Right cardiac atrium (tissue), 5 donors: ENCODE data around the gene TNNC1. TPM values are rescaled to one million over a fixed set of nuclear protein-coding genes. Genes with fewer than 3 reads are reported as not detected.

Experiments
- ATAC-seq, 2 donors: fragments of 200-7000 bp; cut with Tn5 transposase; one replicate each; pipeline versions ENCODE4 v1.8.0 to v1.9.1; 2020; ENCODE audit warnings: moderate library complexity in 2 of 2, mild to moderate bottlenecking in 1 of 2
- DNase-seq, 3 donors: peaks; one replicate each; pipeline ENCODE4 v3.0.0-alpha.2; 2020
- H3K27ac ChIP-seq: one replicate; pipeline ENCODE4 v1.5.1; 2013; ENCODE audit warnings: mild to moderate bottlenecking, low read length, control low read depth, moderate library complexity
- H3K27me3 ChIP-seq: one replicate; pipeline ENCODE4 v1.6.1; 2013; ENCODE audit not compliant: control insufficient read depth, insufficient read depth
- H3K4me1 ChIP-seq: one replicate; pipeline ENCODE4 v1.6.1; 2013; ENCODE audit warnings: low read length; ENCODE audit not compliant: control insufficient read depth, insufficient read depth
- H3K4me3 ChIP-seq: one replicate; pipeline ENCODE4 v1.5.1; 2013; ENCODE audit warnings: low read length, control low read depth
- H3K9me3 ChIP-seq: one replicate; pipeline ENCODE4 v1.6.1; 2013; ENCODE audit warnings: low read length; ENCODE audit not compliant: control insufficient read depth
- WGBS: extraction: QIAGEN DNeasy Blood & Tissue Kit; methylation state at CpG from one replicate; pipeline ENCODE4 v1.1.7; 2013; 5-methylcytosine and 5-hydroxymethylcytosine counted together
- intact Hi-C, 4 donors: fragments of 100-400 bp; cut with DNase I; formaldehyde crosslinking; loops; one replicate each; pipeline versions ENCODE4 v1.11.0 to v1.14.0; 2022 to 2023
- polyA plus RNA-seq: library from polyadenylated mRNA; stranded (reverse); fragments of 200-250 nt; gene quantifications from one replicate; pipeline ENCODE4 v1.2.3, GENCODE V29; 2013
- total RNA-seq, 4 donors: library from RNA; stranded (reverse); fragmentation: NEBNext Ultra II Directional; extraction: Animal tissue kit (Norgen Biotek cat#: 25700); gene quantifications; one replicate each; pipeline ENCODE4 v1.2.1, GENCODE V29; 2021
- donor health status: healthy with polysubstance abuse.
- donor health status: DM: no; HTN: yes; CAD: no.
- donor health status: DM: no; HTN: no; CAD: no.
- donor health status: DM: no; HTN: yes; CAD: no; lungs with severe emphysema.
- donor health status: DM: yes; HTN: yes; CAD: no.

Gene TNNC1
- total and polyA plus RNA-seq, 5 donors: 2,349 to 6,305 (median 3,111) TPM

GRCh38 chr3:52492059-52492458 lies 38.2 kb upstream of the TNNC1 start:
- Histone ChIP-seq H3K4me3 (no peak overlapping the region), H3K4me1 (peaks cover 7% of the 10 kb centered on the region), H3K27me3 (no peaks in the 10 kb centered on the region), H3K9me3 (no peaks in the 10 kb centered on the region), H3K27ac (no peak overlapping the region)
- 92% methylated on average over 21 of the region's 21 CpGs for WGBS
- intact Hi-C loops: no loop called here
- DNase-seq (no peak), ATAC-seq (no peak)

DNA sequence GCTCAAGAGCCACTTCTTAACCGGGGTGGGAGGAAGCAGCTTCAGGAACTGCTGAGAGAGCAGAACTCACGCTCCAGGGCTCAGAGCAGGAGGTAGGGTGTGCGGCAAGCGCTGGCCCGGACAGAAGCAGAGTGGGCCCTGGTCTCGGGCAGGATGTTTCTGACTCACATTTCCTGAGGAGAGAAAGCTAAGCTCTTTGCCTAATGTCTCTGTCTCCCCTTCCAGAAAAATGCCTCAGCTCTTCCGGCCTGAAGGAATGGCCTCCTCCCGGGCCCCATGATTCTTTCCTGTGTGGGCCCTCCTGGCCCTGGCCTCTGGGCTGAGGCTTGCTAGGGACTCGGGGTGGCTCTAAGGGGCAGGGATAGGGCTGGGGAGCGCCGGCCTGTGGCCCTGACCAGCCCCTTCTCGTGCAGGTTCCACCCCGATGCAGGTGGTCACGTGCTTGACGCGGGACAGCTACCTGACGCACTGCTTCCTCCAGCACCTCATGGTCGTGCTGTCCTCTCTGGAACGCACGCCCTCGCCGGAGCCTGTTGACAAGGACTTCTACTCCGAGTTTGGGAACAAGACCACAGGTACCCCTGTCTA lies 37.2 kb upstream of the TNNC1 start:
- ATAC-seq: peak; percentile 44 to 72
- intact Hi-C loops: no loop called here
- DNase-seq: peak; percentile 66 to 85 (median 82)
- 64% methylated on average over 23 of the region's 23 CpGs for WGBS
- H3K4me3 ChIP-seq: no peak overlapping the region
- H3K27ac ChIP-seq: peak overlapping the region; percentile 48
- peaks cover 7% of the 10 kb centered on the region for H3K4me1 ChIP-seq
- H3K9me3 ChIP-seq: no peaks in the 10 kb centered on the region
- H3K27me3 ChIP-seq: no peaks in the 10 kb centered on the region

DNA sequence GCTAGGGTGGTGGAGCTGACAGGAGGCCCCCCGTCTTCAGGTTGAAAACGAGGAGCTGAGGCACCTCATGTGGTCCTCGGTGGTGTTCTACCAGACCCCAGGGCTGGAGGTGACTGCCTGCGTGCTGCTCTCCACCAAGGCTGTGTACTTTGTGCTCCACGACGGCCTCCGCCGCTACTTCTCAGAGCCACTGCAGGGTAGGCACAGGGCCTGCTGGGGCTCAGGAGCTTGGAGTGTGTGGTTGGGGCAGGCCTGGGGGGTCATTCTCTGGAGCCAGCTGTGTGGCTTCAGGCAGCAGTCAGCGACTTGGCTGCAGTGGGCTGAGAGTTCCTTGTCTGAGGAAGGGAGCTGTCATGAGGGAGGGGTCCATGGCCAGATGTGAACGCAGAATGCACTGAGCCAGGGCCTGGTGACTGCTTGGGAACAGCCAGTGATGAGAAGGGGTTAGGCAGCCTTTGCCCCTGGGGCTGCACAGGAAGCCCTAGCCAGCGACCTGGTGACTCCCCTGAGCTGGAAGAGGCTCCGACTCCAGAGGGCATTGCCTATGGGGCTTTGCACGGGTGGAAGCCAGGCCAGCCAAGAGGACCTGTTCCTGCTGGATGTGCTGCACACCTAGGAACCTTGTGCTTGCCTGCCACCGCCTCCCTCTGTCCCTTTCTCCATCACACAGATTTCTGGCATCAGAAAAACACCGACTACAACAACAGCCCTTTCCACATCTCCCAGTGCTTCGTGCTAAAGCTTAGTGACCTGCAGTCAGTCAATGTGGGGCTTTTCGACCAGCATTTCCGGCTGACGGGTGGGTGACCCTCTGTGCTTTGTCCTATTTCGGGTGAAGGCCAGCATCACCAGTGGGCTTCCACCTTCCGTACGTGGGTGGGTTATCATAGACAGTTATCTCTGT lies 36.4 kb upstream of the TNNC1 start:
- intact Hi-C loops: no loop called here
- no peaks in the 10 kb centered on the region for H3K27me3 ChIP-seq
- 66% methylated on average over 22 of the region's 22 CpGs for WGBS
- H3K4me3 ChIP-seq: no peak overlapping the region
- peak overlapping the region; percentile 31 for H3K27ac ChIP-seq
- peaks cover 6% of the 10 kb centered on the region for H3K4me1 ChIP-seq
- ATAC-seq: no peak
- H3K9me3 ChIP-seq: no peaks in the 10 kb centered on the region
- no peak for DNase-seq

GRCh38 chr3:52489453-52489852 lies 35.6 kb upstream of the TNNC1 start:
- ATAC-seq: no peak
- 91% methylated on average over 18 of the region's 18 CpGs for WGBS
- Histone ChIP-seq H3K9me3 (no peaks in the 10 kb centered on the region), H3K4me1 (peaks cover 13% of the 10 kb centered on the region), H3K27ac (no peak overlapping the region), H3K27me3 (no peaks in the 10 kb centered on the region), H3K4me3 (no peak overlapping the region)
- intact Hi-C loops: no loop called here
- DNase-seq: no peak

DNA sequence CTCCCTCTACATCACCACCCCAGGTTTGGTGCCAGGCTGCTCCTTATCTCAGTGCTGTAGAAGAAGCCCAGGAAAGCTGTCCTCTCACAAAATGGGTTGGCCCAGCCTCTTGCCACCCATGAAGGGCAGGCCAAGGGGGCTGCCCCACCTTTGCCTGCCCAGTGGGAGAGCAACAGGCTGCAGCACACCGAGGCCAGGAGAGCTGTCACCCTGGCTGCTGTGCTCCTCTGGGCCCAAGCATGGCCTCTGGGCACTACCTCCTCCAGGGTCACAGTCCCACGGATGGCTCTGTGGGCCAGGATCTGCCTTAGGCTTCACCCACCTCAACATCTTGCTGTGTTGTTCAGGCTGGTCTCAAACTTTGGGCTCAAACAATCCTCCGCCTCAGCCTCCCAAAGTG lies 34.9 kb upstream of the TNNC1 start:
- WGBS: 85% methylated on average over 3 of the region's 3 CpGs
- peaks cover 12% of the 10 kb centered on the region for H3K4me1 ChIP-seq
- ATAC-seq: no peak
- no peaks in the 10 kb centered on the region for H3K9me3 ChIP-seq
- no peaks in the 10 kb centered on the region for H3K27me3 ChIP-seq
- DNase-seq: no peak
- no peak overlapping the region for H3K27ac ChIP-seq
- intact Hi-C loops: no loop called here
- no peak overlapping the region for H3K4me3 ChIP-seq

GRCh38 chr3:52487788-52488691 lies 34.2 kb upstream of the TNNC1 start:
- intact Hi-C loops: no loop called here

DNA sequence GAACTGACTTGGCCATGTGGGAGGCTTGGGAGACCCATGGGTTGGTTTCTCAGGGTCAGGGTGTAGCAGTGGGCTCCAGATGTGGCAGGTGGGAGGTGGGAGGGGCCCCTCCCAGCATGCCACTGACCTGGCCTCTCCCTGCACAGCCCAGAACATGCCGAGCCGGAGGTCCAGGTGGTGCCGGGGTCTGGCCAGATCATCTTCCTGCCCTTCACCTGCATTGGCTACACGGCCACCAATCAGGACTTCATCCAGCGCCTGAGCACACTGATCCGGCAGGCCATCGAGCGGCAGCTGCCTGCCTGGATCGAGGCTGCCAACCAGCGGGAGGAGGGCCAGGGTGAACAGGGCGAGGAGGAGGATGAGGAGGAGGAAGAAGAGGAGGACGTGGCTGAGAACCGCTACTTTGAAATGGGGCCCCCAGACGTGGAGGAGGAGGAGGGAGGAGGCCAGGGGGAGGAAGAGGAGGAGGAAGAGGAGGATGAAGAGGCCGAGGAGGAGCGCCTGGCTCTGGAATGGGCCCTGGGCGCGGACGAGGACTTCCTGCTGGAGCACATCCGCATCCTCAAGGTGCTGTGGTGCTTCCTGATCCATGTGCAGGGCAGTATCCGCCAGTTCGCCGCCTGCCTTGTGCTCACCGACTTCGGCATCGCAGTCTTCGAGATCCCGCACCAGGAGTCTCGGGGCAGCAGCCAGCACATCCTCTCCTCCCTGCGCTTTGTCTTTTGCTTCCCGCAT lies 33.4 kb upstream of the TNNC1 start:
- intact Hi-C loops: no loop called here
- no peak overlapping the region for H3K27ac ChIP-seq
- DNase-seq: peak in 2 of 3 donors; percentile 43 to 47
- no peaks in the 10 kb centered on the region for H3K27me3 ChIP-seq
- no peaks in the 10 kb centered on the region for H3K9me3 ChIP-seq
- no peak overlapping the region for H3K4me3 ChIP-seq
- 86% methylated on average over 31 of the region's 31 CpGs for WGBS
- H3K4me1 ChIP-seq: peaks cover 16% of the 10 kb centered on the region
- no peak for ATAC-seq

More at GRCh38 chr3:52487788-52488691, 34.2 kb upstream of the TNNC1 start:
- Histone ChIP-seq H3K9me3 (no peaks in the 10 kb centered on the region), H3K27ac (no peak overlapping the region), H3K27me3 (no peaks in the 10 kb centered on the region), H3K4me3 (no peak overlapping the region), H3K4me1 (peaks cover 16% of the 10 kb centered on the region)
- no peak for ATAC-seq
- DNase-seq: peak in 2 of 3 donors; percentile 51 to 53
- WGBS: 95% methylated on average over 59 of the region's 59 CpGs

DNA sequence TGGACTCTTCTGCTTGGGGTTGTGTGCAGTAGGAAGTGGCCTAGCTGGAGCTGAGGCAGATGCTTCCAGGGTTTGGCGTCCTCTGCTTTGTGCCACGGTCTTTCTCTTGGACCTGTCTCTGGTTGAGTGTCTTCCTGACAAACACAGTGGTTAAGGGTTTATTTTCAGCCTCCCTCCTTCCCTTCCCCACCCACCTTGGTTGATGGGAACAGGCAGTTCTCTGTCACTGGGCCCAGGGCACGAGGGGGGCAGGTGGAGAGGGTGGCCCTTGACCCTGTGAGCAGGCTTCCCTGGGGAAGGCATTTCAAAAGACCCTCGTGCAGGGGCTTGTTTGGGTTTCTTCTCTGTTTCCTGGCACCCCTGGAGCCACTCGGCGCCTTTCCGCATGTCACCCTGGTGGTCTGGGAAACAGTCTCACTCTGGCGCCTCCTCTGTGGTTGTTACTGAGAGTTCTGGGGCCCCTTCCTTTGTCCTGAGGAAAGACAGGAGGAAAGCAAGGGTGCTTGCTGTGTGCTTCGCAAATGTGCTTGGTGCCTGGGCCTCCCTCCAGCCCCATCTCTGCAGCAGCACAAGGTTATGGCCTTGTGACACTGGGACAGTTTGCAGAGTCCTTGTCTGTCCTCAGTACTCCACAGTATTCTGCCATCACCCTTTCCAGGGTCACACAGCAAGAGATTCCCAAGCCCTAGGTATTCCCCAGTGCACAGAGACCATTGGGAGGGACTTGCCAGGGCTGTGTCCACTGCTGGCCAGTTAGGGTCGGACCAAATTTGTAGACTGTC lies 31.0 kb upstream of the TNNC1 start:
- ATAC-seq (peak in 1 of 2 donors; percentile 2), DNase-seq (peak in 1 of 3 donors; percentile 60)
- no peaks in the 10 kb centered on the region for H3K27me3 ChIP-seq
- peak overlapping the region; percentile 62 for H3K27ac ChIP-seq
- peaks cover 14% of the 10 kb centered on the region for H3K4me1 ChIP-seq
- H3K9me3 ChIP-seq: no peaks in the 10 kb centered on the region
- intact Hi-C loops: loop anchor here in 1 of 4 donors (5.0 kb wide), 1 partner anchor 47 kb away; the partner anchor contains the start of gene NT5DC2
- WGBS: 71% methylated on average over 10 of the region's 10 CpGs
- H3K4me3 ChIP-seq: no peak overlapping the region

DNA sequence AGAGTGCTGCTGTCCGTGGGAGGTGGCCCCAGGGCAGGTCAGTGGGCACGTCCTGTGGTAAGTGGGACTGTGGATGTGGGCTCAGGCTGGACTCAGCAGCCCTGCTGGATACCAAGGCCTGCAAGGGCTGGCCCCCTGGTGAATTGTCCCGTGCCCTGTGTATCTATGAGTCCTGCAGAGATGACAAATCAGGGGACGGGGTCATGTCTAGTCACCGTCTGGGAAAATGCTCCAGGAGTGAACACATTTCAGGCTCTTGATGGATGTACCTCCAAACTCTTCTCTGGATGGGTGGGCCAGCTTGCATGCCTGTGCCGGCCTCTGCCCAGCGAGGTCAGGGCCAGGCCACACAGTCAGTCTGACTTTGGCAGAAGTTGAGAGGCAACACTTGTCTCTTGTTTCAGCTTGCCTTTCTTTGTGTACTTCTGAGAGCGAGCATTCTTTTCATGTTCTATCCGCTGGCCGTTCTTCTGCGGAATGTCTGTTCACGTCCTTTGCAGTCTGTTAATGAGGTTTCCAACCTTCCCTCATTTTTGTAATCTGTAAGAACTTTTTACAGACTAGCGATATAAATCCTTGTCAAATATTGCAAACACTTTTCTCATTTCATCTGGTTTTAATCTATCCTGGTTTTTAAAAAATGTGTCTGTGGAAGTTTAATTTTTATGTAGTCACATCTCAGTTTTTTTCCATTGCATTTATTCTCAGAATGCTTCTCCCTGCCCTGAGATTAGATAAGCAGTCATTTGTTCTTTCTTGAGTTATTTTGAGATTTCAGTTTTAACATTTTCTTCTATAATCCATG lies 29.9 kb upstream of the TNNC1 start:
- Histone ChIP-seq H3K9me3 (no peaks in the 10 kb centered on the region), H3K27me3 (no peaks in the 10 kb centered on the region), H3K4me3 (no peak overlapping the region), H3K27ac (peak overlapping the region; percentile 10), H3K4me1 (peaks cover 14% of the 10 kb centered on the region)
- intact Hi-C loops: loop anchor here in 1 of 4 donors (5.0 kb wide), 1 partner anchor 49 kb away; the partner anchor contains the start of gene NT5DC2
- 46% methylated on average over 13 of the region's 13 CpGs for WGBS
- ATAC-seq (peak; percentile 22 to 44), DNase-seq (peak in 2 of 3 donors; percentile 26 to 42)
